Lower leg skin (tissue), 3 donors: Measurements from ENCODE around the gene SLC16A3.

Experiments
- POLR2A ChIP-seq, 2 donors: fragments of 450-650 bp; IDR thresholded peaks; one replicate each; pipeline ENCODE4 v1.6.1; 2016 to 2017; ENCODE audit warnings: antibody characterized with exemption in 2 of 2, mild to moderate bottlenecking in 1 of 2, moderate library complexity in 1 of 2
- TF ChIP-seq, protein P1 (sequence below), 3 donors: fragments of 450-650 bp; IDR thresholded peaks; one replicate each; pipeline ENCODE4 v1.5.1; 2016; ENCODE audit warnings: antibody characterized with exemption in 3 of 3, mild to moderate bottlenecking in 3 of 3, moderate library complexity in 2 of 3

DNA sequence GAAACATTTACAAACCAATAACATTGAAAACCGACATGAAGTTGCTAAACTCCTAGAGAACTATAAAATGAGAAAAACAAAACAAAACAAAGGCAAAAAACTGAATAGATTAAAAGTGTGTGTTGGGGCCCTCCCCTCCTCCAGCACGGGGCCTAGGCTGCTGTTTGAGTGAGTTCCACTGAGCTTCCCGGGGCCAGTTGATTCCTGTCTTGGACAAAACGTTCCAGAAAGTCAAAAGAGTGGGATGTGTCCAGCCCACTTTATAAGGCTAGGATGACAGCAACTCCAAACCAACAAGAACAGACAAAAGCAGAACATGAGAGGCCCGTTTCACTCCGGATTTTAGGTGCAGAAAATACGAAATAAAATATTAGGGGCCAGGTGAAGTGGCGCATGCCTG, 56.3 kb downstream of the SLC16A3 start:
- TF ChIP-seq, protein P1, sequence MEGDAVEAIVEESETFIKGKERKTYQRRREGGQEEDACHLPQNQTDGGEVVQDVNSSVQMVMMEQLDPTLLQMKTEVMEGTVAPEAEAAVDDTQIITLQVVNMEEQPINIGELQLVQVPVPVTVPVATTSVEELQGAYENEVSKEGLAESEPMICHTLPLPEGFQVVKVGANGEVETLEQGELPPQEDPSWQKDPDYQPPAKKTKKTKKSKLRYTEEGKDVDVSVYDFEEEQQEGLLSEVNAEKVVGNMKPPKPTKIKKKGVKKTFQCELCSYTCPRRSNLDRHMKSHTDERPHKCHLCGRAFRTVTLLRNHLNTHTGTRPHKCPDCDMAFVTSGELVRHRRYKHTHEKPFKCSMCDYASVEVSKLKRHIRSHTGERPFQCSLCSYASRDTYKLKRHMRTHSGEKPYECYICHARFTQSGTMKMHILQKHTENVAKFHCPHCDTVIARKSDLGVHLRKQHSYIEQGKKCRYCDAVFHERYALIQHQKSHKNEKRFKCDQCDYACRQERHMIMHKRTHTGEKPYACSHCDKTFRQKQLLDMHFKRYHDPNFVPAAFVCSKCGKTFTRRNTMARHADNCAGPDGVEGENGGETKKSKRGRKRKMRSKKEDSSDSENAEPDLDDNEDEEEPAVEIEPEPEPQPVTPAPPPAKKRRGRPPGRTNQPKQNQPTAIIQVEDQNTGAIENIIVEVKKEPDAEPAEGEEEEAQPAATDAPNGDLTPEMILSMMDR (IDR thresholded peaks at IDR 0.05) = no peak
- TF ChIP-seq POLR2A (IDR thresholded peaks at IDR 0.05) = no peak
